Adipocyte (in vitro differentiated cells): ENCODE data around the gene MRPS34.
A peak's percentile ranks its signal among the peaks of the same experiment; 100 is the strongest.
"Not testable (repeated sequence)": the region's sequence is repeated elsewhere in the genome, so short reads cannot be mapped to it uniquely, and the experiment has no call there.

Experiments used
- DNase-seq: peaks from one replicate; pipeline ENCODE4 v3.0.0-alpha.2; 2015; ENCODE audit warnings: low read depth
- H3K27me3 ChIP-seq: replicated peaks from 2 replicates; pipeline ENCODE4 v1.7.0; 2013; ENCODE audit warnings: mild to moderate bottlenecking, low read length, moderate library complexity; ENCODE audit not compliant: control insufficient read depth, insufficient read depth
- H3K36me3 ChIP-seq: 2 replicates; pipeline ENCODE4 v1.7.0; 2013; ENCODE audit warnings: low read length, mild to moderate bottlenecking, moderate library complexity; ENCODE audit not compliant: control insufficient read depth, insufficient read depth, severe bottlenecking
- H3K4me1 ChIP-seq: 2 replicates; pipeline ENCODE4 v1.7.0; 2013; ENCODE audit warnings: mild to moderate bottlenecking, low read length, moderate library complexity; ENCODE audit not compliant: control insufficient read depth, insufficient read depth
- H3K4me3 ChIP-seq: 2 replicates; pipeline ENCODE4 v1.7.0; 2013; ENCODE audit warnings: mild to moderate bottlenecking, low read length, moderate library complexity
- H3K9ac ChIP-seq: 2 replicates; pipeline ENCODE4 v1.7.0; 2013; ENCODE audit warnings: mild to moderate bottlenecking, low read length, moderate library complexity
- H3K9me3 ChIP-seq: 2 replicates; pipeline ENCODE4 v1.7.0; 2013; ENCODE audit warnings: mild to moderate bottlenecking, low read length, moderate library complexity; ENCODE audit not compliant: control insufficient read depth

The MRPS34 gene

GRCh38 chr16:1815461-1815860, 42.5 kb upstream of the MRPS34 start:
- Histone ChIP-seq H3K9ac (no peak overlapping the region), H3K36me3 (peaks cover 30% of the 10 kb centered on the region), H3K4me1 (peaks cover 3% of the 10 kb centered on the region), H3K4me3 (no peak overlapping the region), H3K27me3 (no peaks in the 10 kb centered on the region), H3K9me3 (no peaks in the 10 kb centered on the region)
- no peak for DNase-seq

GRCh38 chr16:1812732-1813163, 39.8 kb upstream of the MRPS34 start:
- Histone ChIP-seq H3K4me3 (no peak overlapping the region), H3K9ac (peak overlapping the region; percentile 32), H3K4me1 (peaks cover 3% of the 10 kb centered on the region), H3K36me3 (peaks cover 41% of the 10 kb centered on the region), H3K9me3 (no peaks in the 10 kb centered on the region), H3K27me3 (no peaks in the 10 kb centered on the region)
- peak; percentile 86 for DNase-seq

GRCh38 chr16:1810536-1810935, 37.6 kb upstream of the MRPS34 start:
- H3K27me3 ChIP-seq, result no peaks in the 10 kb centered on the region
- DNase-seq, result no peak
- no peak overlapping the region for H3K4me3 ChIP-seq
- H3K4me1 ChIP-seq, result peaks cover 3% of the 10 kb centered on the region
- no peak overlapping the region for H3K9ac ChIP-seq
- H3K9me3 ChIP-seq, result no peaks in the 10 kb centered on the region
- H3K36me3 ChIP-seq, result peaks cover 41% of the 10 kb centered on the region

- Histone ChIP-seq H3K36me3 (peaks cover 42% of the 10 kb centered on the region), H3K4me3 (no peak overlapping the region), H3K9me3 (no peaks in the 10 kb centered on the region), H3K9ac (no peak overlapping the region), H3K4me1 (peaks cover 3% of the 10 kb centered on the region), H3K27me3 (no peaks in the 10 kb centered on the region)
- no peak for DNase-seq
These were observed 37.2 kb upstream of the MRPS34 start for GRCh38 chr16:1810106-1810505.

GRCh38 chr16:1809281-1809801, 36.4 kb upstream of the MRPS34 start:
- no peaks in the 10 kb centered on the region for H3K27me3 ChIP-seq
- no peak overlapping the region for H3K4me3 ChIP-seq
- H3K36me3 ChIP-seq, result peaks cover 45% of the 10 kb centered on the region
- H3K9me3 ChIP-seq, result no peaks in the 10 kb centered on the region
- H3K4me1 ChIP-seq, result peaks cover 3% of the 10 kb centered on the region
- no peak for DNase-seq
- no peak overlapping the region for H3K9ac ChIP-seq

- Histone ChIP-seq H3K9ac (no peak overlapping the region), H3K27me3 (no peaks in the 10 kb centered on the region), H3K36me3 (peaks cover 44% of the 10 kb centered on the region), H3K9me3 (no peaks in the 10 kb centered on the region), H3K4me1 (peaks cover 3% of the 10 kb centered on the region), H3K4me3 (no peak overlapping the region)
- DNase-seq, result no peak
These were observed 35.8 kb upstream of the MRPS34 start for GRCh38 chr16:1808691-1809090.

GRCh38 chr16:1807626-1808025, 34.7 kb upstream of the MRPS34 start:
- Histone ChIP-seq H3K36me3 (peaks cover 40% of the 10 kb centered on the region), H3K4me3 (no peak overlapping the region), H3K9ac (no peak overlapping the region), H3K4me1 (no peaks in the 10 kb centered on the region), H3K27me3 (no peaks in the 10 kb centered on the region), H3K9me3 (no peaks in the 10 kb centered on the region)
- DNase-seq, result no peak

- no peaks in the 10 kb centered on the region for H3K4me1 ChIP-seq
- peaks cover 6% of the 10 kb centered on the region for H3K9me3 ChIP-seq
- H3K36me3 ChIP-seq, result peaks cover 8% of the 10 kb centered on the region
- no peak overlapping the region for H3K4me3 ChIP-seq
- H3K9ac ChIP-seq, result no peak overlapping the region
- no peak for DNase-seq
- no peaks in the 10 kb centered on the region for H3K27me3 ChIP-seq
These were observed 27.8 kb upstream of the MRPS34 start for GRCh38 chr16:1800701-1801100.

- not testable (repeated sequence) for H3K4me1 ChIP-seq, H3K9ac ChIP-seq, H3K36me3 ChIP-seq, H3K4me3 ChIP-seq, H3K27me3 ChIP-seq, DNase-seq, H3K9me3 ChIP-seq
These were observed 26.3 kb upstream of the MRPS34 start for GRCh38 chr16:1799263-1799662.

- Histone ChIP-seq H3K4me3 (no peak overlapping the region), H3K9me3 (peaks cover 6% of the 10 kb centered on the region), H3K36me3 (no peaks in the 10 kb centered on the region), H3K4me1 (no peaks in the 10 kb centered on the region), H3K27me3 (no peaks in the 10 kb centered on the region), H3K9ac (no peak overlapping the region)
- DNase-seq, result no peak
These were observed 22.2 kb upstream of the MRPS34 start for GRCh38 chr16:1794908-1795666.

GRCh38 chr16:1794221-1794871, 21.4 kb upstream of the MRPS34 start:
- no peak for DNase-seq
- Histone ChIP-seq H3K27me3 (no peaks in the 10 kb centered on the region), H3K4me3 (no peak overlapping the region), H3K4me1 (no peaks in the 10 kb centered on the region), H3K9me3 (peaks cover 6% of the 10 kb centered on the region), H3K36me3 (no peaks in the 10 kb centered on the region), H3K9ac (no peak overlapping the region)
